SKM-1 (cell line): ENCODE results near the gene ATP5PO.

Source experiments
- DNase-seq: peaks from one replicate; lab custom pipeline; 2025; ENCODE audit not compliant: unreplicated experiment; lab: John Stamatoyannopoulos, UW

Gene ATP5PO, protein sequence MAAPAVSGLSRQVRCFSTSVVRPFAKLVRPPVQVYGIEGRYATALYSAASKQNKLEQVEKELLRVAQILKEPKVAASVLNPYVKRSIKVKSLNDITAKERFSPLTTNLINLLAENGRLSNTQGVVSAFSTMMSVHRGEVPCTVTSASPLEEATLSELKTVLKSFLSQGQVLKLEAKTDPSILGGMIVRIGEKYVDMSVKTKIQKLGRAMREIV

DNA sequence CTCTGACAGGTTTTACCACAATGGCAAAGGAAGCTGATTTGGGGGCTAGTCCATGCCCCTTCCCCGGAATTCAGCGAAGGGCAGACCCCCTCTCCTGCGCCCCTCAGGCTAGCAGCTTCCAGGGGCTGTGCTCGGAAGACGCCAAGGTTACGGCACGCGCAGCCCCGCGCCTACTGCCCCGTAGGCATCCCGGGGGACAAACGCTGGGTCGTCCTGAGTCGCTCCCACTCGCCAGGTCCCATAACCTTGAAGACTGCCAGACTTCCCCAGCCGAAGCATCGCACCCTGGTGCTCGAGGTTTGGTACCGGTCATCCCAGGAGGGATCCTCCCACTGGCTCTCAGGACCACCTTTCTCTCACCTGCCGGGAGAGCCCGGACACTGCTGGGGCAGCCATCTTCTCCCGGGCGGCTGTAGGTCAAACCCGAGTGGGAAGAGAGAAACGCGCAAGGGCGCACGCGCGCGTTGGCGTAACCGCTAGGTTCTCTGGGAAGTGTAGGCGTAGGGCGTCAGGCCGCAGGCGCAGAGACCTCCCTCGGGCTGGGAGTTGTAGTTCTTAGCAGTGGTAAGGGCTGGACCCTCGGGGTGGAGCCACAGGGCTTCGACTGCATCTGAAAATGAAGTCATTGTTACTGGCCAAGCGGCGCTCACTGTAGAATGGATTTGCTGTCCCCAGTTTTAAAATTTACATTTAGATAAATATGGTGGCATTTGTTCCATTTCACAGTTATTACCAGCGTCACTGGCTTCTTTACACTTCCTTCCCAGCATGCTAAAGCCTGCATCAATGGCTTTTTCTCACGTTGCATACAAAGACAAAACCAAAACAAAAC is at the start of gene ATP5PO:
ATP5PO (minus strand) TSS at position 437 of the 832 bp plus-strand sequence; CDS start at position 396, 41 bp downstream.
- DNase-seq = peak; percentile 93

DNA sequence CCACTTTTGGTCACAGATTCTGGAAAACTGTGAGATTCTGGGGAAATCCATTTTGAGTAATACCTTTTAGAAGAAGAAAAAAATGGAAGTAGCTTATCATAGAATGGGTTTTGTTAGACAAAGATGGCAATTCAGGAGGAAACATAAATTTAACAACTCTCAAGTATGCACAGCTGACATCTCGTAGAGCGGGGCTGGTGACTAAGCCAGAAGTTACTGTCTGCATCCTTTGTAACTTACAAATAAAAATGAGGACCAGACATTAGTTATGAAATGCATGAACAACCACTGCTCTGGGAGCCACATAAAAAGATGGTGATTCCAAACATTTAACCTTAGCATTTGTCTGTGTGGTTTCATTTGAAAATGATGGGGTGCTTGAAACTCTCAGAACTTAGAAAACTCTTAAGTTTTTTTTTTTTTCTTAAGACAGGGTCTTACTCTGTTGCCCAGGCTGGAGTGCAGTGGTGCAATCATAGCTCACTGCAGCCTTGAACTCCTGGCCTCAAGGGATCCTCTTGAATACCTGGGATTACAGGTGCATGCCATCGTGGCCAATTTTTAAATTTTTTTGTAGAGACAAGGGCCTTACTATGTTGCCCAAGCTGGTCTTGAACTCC is 49.2 kb upstream of the ATP5PO start:
- DNase-seq = no peak

GRCh38 chr21:33963848-33964555 is 48.4 kb upstream of the ATP5PO start:
- no peak for DNase-seq

GRCh38 chr21:33962290-33962689 is 46.7 kb upstream of the ATP5PO start:
- no peak for DNase-seq

DNA sequence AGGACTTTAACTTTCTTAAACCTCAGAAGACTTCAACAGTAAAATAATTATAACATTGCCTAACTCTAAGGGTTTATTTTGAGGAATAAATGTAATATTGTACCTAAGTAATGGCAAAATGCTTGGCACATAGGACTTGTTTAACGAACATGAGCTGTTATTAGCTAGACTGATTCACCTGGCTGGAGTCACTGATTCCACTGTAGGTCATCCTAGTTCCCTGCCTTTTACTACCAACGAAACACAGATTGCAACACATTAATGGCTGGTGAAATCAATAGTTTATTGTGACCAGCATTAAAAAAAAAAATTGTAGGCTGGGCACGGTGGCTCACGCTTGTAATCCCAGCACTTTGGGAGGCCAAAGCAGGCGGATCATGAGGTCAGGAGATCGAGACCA is 45.5 kb upstream of the ATP5PO start:
- no peak for DNase-seq

DNA sequence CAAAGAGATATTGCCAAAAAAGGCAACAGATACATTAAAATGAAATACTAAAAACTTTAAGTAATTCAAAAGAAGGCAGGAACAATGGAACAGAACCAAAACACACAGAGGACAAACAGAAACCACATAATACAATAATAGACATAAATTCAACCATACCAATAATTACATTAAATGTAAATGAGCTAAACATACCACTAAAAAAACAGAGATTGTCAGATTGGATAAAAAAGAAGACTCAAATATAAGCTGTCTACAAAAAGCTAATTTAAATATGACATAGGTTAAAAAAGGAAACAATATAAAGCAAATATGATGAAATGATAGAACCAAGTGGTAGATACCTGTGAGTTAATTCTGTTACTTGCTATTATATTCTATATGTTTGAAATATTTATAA is 44.1 kb upstream of the ATP5PO start:
- DNase-seq = no peak

DNA sequence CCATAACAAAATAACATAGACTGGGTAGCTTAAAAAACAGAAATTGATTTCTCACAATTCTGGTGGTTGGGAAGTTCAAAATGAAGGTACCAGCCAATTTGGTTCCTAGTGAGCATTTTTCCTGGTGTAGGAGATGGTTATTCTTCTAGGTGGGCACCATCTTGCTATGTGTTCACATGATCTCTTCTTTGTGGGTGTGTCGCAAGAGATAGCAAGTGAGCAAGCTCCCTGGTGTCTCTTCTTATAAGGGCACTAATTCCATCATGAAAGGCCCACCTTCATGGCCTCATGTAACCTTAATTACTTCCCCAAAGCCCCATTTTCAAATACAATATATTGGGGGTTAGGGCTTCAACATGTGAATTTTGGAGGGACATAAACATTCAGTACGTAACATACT is 38.8 kb upstream of the ATP5PO start:
- no peak for DNase-seq

- no peak for DNase-seq
Measured at GRCh38 chr21:33951276-33952178, 35.9 kb upstream of the ATP5PO start.

DNA sequence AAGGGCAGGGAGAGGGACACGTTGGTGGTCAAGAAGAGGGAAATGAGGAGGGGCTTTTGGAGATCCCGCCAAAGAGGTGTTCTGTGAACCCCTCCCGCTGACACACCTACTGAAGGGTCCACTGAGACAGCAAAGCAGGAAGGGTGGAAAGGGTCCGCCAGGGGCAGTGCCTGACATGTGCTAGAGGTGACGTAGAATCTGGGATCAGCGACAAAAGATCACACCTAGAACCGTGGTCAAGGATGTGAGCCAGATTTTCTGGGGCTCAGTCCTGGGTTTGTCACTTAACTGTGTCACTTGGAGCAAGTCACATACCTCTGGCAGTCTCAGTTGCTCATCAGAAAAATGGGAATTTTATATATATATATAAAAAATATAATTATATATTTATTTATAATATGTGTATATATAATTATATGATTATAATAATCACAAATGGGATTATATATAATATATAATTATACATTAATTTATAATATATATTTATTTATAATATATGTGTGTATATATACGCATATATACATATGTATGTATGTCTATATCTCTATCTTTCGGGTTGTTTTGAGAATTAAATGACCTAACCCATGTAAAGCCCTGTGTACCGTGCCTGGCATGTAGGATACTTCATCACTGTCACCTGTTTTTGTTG is 35.0 kb upstream of the ATP5PO start:
- DNase-seq = no peak

DNA sequence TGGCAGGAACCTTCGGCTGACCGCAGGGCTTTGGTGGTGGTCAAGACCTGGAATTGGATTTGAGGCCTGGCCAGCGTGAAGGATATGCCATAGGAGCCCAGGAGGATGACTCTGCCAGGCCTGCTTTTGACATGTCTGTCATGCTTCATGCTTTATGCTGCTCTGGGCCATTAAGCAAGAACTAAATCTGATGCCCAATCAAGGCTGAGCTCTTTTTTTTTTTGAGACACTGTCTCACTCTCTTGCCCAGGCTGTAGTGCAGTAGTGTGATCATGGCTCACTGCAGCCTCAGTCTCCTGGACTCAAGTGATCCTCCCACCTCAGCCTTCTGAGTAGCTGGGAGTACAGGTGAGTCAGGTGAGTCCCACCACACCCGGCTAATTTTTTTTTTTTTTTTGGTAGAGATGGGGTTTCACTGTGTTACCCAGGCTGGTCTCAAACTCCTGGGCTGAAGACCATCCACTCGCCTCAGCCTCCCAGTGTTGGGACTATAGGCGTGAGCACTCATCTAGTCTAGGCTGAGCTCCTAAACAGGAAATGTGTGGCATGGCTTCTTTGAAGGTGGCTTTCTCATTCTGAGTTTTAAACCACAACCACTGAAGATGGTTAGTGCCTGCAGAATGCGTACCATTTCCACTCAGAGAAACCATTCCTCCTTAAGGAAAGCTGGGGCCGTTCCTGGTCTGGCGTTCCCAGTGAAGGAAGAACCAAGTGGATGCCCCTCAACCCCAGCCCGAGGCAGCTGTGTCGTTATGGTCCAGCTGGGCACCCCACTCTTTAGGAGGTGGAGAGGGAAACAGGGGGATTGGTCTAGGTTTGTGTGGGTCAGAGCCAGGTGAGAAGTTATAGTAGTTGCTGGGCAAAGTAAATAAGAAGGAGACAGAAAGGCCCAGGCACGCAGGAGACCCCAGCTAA is 34.2 kb upstream of the ATP5PO start:
- DNase-seq = no peak

DNA sequence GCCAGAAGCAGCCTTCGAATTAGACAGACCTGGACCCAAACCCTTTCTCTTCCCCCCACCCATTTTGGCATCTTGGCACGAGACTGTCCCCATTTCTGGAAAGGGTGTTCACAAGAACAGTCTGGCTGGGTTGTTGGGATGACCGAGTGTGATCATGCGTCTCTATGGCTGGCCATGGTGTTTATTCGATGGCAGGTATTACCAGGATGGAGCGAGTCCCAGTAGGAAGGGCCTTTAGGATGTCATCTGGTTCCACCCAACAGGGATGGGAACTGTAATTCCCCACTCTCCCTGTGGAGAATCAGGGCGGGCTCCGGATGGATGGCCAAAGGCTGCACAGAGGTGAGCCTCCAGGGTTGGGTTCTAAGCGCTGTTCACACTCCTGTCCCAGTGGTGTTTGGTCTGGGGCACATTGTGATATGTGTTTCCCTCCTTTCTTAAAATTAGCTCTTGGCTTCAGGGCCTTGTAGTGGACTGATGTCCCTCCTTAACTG is 33.4 kb upstream of the ATP5PO start:
- no peak for DNase-seq

DNA sequence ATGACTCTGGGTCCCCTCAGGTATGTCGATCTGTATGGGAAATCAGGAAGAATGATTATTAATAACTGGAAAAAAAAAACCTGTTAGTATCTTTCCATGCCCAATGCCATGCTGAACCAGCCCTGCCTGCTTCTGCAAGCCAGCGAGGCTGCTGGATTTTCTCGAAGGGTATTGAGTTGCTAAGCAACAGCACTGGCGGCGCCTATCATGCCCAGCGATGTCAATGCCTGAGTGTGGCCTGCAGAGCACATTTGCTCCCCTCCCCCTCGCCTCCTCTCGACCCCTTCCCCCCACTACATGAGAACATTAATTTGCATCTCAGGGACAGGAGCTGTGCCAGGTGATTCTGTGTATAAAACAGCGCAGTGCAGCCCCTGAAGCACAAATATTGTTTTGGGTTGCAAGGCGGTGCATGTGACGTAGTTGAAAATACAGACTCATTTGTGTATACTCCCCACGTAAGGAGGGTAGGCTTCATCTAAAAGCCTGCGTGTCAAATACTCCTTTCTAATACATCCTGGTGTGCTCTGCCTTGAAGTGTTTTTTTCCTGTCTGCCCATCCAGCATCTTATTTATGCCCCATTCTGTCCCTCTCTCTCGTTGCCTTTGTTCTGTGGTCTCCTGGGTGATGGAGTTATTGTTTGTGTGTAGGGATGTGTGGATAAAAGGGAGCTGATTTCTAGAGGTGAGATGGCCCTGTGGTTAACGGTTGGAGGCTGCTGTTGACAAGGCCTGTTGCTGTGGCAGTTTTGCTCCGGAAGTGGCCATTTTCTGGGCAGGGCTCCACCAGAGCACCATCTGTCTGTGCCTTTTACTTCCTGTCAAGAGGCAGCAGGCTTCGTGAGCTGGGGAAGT is 32.7 kb upstream of the ATP5PO start:
- no peak for DNase-seq

GRCh38 chr21:33947451-33948095 is 32.0 kb upstream of the ATP5PO start:
- no peak for DNase-seq

GRCh38 chr21:33945652-33946270 is 30.2 kb upstream of the ATP5PO start:
- DNase-seq = no peak

DNA sequence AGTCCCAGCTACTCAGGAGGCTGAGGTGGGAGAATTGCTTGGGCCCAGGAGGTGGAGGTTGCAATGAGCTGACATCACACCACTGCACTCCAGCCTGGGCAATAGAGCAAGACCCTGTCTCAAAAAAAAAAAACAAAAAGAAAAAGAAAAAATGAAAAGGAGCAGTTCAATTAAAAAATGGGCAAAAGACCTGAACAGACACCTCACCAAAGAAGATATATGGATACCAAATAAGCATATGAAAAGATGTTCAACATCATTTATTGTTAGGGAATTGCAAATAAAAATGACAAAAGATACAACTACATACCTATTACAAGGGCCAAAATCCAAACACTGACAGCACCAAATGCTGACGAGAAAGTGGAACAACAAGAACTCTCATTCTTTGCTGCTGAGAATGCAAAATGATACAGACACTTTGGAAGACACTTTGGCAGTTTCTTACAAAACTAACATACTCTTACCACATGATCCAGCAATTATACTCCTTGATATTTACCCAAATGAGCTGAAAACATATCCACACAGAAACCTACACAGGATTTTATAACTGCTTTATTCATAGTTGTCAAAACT is 28.7 kb upstream of the ATP5PO start:
- no peak for DNase-seq

DNA sequence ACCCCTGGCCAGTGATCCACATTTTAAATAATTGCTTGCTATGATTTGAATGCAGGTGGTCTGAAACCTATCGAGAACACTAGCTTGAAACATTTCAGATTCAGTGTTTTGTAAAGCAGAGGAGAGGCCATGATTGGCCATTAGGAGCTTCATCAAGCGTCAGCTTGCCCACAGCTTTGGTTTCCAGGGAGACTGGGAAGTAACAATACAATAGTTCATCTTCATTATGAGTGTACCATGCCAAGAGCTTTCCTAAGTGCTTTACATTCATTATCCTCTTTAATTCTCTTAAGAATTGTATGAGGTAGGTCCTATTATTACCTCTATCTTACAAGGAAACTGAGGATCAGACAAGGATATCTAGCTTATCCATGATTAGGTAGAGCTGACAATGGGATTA is 27.7 kb upstream of the ATP5PO start:
- DNase-seq = no peak

GRCh38 chr21:33942426-33942825 is 26.8 kb upstream of the ATP5PO start:
- no peak for DNase-seq
